Astrocyte of the hippocampus (primary cell): ENCODE measurements around the gene DNAJB8.

Source experiments
- DNase-seq: peaks from one replicate; pipeline ENCODE4 v3.0.0; 2011; ENCODE audit warnings: low read depth, low spot score

Gene DNAJB8

GRCh38 chr3:128466840-128467541 is at the start of gene DNAJB8:
Gene DNAJB8, minus strand, starts transcription at chr3:128466890. Its CDS starts 3,645 bp downstream, at chr3:128463245.
- no peak for DNase-seq

GRCh38 chr3:128515967-128516366 is 49.3 kb upstream of the DNAJB8 start:
- no peak for DNase-seq

GRCh38 chr3:128508852-128509251 is 42.2 kb upstream of the DNAJB8 start:
- no peak for DNase-seq

- no peak for DNase-seq
These were observed 40.1 kb upstream of the DNAJB8 start for GRCh38 chr3:128506754-128507153.

GRCh38 chr3:128505771-128506170 is 39.1 kb upstream of the DNAJB8 start:
- DNase-seq, result no peak

GRCh38 chr3:128504963-128505730 is 38.5 kb upstream of the DNAJB8 start:
- no peak for DNase-seq

GRCh38 chr3:128504533-128504915 is 37.8 kb upstream of the DNAJB8 start:
- DNase-seq, result no peak

- DNase-seq, result no peak
These were observed 37.3 kb upstream of the DNAJB8 start for GRCh38 chr3:128503751-128504532.

- DNase-seq, result no peak
These were observed 36.5 kb upstream of the DNAJB8 start for GRCh38 chr3:128503164-128503651.

- no peak for DNase-seq
These were observed 36.0 kb upstream of the DNAJB8 start for GRCh38 chr3:128502712-128503111.

- DNase-seq, result peak; percentile 20
These were observed 34.7 kb upstream of the DNAJB8 start for GRCh38 chr3:128501431-128501830.

- DNase-seq, result no peak
These were observed 33.9 kb upstream of the DNAJB8 start for GRCh38 chr3:128500556-128500955.

- peak; percentile 25 for DNase-seq
These were observed 33.1 kb upstream of the DNAJB8 start for GRCh38 chr3:128499724-128500275.

GRCh38 chr3:128498901-128499530 is 32.3 kb upstream of the DNAJB8 start:
- DNase-seq, result no peak

GRCh38 chr3:128498127-128498626 is 31.5 kb upstream of the DNAJB8 start:
- no peak for DNase-seq

- peak; percentile 67 for DNase-seq
These were observed 30.8 kb upstream of the DNAJB8 start for GRCh38 chr3:128497305-128498126.

- peak; percentile 48 for DNase-seq
These were observed 30.1 kb upstream of the DNAJB8 start for GRCh38 chr3:128496602-128497304.

GRCh38 chr3:128496019-128496601 is 29.4 kb upstream of the DNAJB8 start:
- no peak for DNase-seq

GRCh38 chr3:128495435-128495970 is 28.8 kb upstream of the DNAJB8 start:
- no peak for DNase-seq
